HUES64 (cell line): Measurements from ENCODE around the gene SSTR1.

Source experiments
- H3K27ac ChIP-seq: 2 replicates; pipeline ENCODE4 v1.7.0; 2013; ENCODE audit warnings: low read depth, low read length, inconsistent platforms
- H3K27me3 ChIP-seq: 2 replicates; pipeline ENCODE4 v1.6.1; 2013; ENCODE audit warnings: mild to moderate bottlenecking, low read length; ENCODE audit not compliant: insufficient read depth
- H3K36me3 ChIP-seq: 2 replicates; pipeline ENCODE4 v1.6.1; 2013; ENCODE audit warnings: mild to moderate bottlenecking, low read length; ENCODE audit not compliant: insufficient read depth
- H3K4me1 ChIP-seq: 2 replicates; pipeline ENCODE4 v1.6.1; 2013; ENCODE audit warnings: mild to moderate bottlenecking, low read length, moderate library complexity; ENCODE audit not compliant: insufficient read depth
- H3K4me3 ChIP-seq: 2 replicates; pipeline ENCODE4 v1.5.1; 2013; ENCODE audit warnings: mild to moderate bottlenecking, low read length, moderate library complexity
- H3K9ac ChIP-seq: 2 replicates; pipeline ENCODE4 v1.6.1; 2013; ENCODE audit warnings: mild to moderate bottlenecking, low read depth, low read length
- H3K9me3 ChIP-seq: 2 replicates; pipeline ENCODE4 v1.6.1; 2013; ENCODE audit warnings: low read depth, low read length; ENCODE audit not compliant: insufficient read depth
- WGBS: fragments of 150-250, 120-280 bp; methylation state at CpG from one replicate; pipeline ENCODE4 v1.1.7; 2013; ENCODE audit warnings: missing lambda C conversion rate; 5-methylcytosine and 5-hydroxymethylcytosine counted together

Gene SSTR1

DNA sequence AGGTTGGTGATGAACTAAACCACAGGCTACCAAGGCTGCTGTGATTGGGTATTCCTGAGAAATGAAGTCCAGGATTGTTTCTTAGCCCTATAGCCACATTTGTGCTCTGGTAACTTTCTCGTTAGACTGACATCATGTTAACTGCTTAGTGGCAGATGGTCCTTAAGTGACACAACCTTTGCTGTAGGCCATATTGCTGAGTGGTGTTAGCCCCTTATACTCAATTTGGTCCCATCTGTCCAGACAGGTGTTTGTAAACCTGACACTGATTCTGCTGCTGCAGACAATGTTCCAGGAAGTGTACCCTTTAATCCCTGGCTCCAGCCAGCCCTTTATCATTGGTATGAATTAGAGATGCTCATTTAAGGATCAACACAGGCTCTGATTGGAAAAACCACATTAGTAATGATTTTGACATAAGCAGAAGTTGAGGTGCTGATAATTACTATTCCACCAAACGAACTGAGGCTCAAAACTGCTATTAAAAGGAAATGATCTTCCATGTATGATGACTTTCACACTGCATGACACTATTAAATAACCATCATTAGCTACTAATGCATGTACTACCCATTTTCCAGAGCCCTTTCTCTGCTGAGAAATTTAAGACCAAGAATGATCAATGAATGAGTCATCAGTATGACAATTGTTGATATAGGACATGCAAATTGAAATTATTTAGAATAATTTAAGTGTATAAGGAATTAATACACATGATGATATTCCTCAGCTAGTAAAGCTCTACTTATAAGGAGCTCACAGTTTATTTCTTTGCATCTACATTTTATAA lies 3.6 kb upstream of the SSTR1 start:
- Histone ChIP-seq H3K27ac (no peak overlapping the region), H3K9ac (no peak overlapping the region), H3K36me3 (peaks cover 19% of the 10 kb centered on the region), H3K4me1 (peaks cover 6% of the 10 kb centered on the region), H3K4me3 (no peak overlapping the region), H3K9me3 (peaks cover 9% of the 10 kb centered on the region), H3K27me3 (peaks cover 45% of the 10 kb centered on the region)
- WGBS: 43% methylated on average over 2 of the region's 2 CpGs

DNA sequence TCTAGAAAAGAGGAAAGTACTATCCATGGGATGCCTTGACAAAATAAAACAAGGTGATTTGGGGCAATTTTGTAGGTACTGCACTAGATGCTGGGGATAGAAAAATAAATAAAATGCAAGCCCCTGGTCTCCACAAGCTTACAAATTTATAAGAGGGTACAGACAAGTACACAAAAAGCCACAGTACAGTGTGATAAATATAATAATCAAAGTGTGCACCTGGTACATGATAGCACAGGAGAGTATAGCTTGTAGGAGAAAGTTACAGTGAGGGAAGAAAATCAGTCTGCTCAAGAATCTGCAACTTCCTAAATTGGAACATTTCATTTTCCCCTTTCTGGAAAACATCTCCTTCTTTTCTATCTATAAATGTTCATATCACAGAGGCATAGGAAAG lies 3.0 kb upstream of the SSTR1 start:
- Histone ChIP-seq H3K4me3 (no peak overlapping the region), H3K36me3 (peaks cover 14% of the 10 kb centered on the region), H3K4me1 (peaks cover 6% of the 10 kb centered on the region), H3K27me3 (peaks cover 51% of the 10 kb centered on the region), H3K27ac (no peak overlapping the region), H3K9ac (no peak overlapping the region), H3K9me3 (peaks cover 9% of the 10 kb centered on the region)

DNA sequence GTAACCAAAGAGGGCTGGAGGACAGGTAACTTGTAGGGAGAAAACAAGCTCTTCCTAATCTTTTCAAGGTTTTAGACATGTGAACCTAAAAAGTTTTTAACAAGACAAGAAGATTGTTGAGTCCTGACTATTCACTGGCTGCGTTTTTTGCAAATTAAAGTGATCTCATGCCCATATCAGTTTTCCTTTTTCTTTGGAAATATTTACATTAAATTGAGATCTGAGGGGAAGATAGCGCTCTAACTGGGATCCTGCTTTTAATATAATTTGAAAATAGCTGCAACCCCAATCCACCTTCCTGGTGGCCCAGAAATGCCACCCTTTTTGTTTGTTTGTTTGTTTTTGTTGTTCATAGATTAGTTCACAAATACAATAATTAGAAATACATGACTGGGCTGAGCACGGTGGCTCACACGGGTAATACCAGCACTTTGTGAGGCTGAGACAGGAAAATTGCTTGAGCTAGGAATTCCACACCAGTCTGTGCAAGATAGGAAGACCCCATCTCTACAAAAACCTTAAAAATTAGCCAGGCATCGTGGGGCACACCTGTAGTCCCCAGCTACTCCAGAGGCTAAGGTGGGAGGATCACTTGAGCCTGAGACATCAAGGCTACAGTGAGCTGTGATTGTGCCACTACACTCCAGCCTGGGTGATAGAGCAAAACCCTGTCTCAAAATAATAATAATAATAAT lies 2.4 kb upstream of the SSTR1 start:
- WGBS: 64% methylated on average over 4 of the region's 5 CpGs
- Histone ChIP-seq H3K9me3 (peaks cover 9% of the 10 kb centered on the region), H3K36me3 (peaks cover 8% of the 10 kb centered on the region), H3K27me3 (peaks cover 57% of the 10 kb centered on the region), H3K4me1 (peaks cover 6% of the 10 kb centered on the region), H3K27ac (no peak overlapping the region), H3K4me3 (no peak overlapping the region), H3K9ac (no peak overlapping the region)

DNA sequence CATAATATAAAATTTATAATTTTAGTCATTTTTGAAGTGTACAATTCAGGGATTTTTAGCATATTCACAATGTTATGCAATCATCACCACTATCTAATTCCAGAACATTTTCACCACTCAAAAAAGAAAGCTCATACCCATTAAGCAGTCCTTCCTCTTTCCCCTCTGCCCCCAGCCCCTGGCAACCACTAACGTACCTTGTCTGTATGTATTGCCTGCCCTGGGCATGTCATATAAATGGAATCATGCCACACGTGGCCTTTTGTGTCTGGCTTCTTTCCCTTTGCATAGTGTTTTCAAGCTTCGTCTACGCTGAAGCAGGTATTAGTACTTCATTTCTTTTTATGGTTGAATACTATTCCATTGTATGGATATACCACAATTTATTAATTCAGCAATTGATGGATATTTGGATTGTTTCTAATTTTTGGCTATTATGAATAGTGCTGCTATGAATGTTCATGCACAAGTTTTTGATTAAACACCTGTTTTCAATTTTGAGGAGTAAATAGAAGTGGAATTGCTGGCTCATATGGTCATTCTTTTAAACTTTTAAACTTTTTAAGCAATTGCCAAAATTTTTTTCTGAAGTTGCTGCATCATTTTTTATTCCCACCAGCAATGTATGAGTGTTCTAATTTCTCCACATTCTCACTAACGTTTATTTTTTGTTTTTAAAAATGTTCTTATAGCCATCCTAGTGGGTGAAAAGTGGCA lies 1.6 kb upstream of the SSTR1 start:
- 80% methylated on average over 2 of the region's 5 CpGs for WGBS
- Histone ChIP-seq H3K9me3 (peaks cover 9% of the 10 kb centered on the region), H3K4me3 (no peak overlapping the region), H3K27me3 (peaks cover 65% of the 10 kb centered on the region), H3K27ac (no peak overlapping the region), H3K9ac (no peak overlapping the region), H3K4me1 (peaks cover 6% of the 10 kb centered on the region), H3K36me3 (peaks cover under 1% of the 10 kb centered on the region; the same call in 1 of the 2 replicates)

DNA sequence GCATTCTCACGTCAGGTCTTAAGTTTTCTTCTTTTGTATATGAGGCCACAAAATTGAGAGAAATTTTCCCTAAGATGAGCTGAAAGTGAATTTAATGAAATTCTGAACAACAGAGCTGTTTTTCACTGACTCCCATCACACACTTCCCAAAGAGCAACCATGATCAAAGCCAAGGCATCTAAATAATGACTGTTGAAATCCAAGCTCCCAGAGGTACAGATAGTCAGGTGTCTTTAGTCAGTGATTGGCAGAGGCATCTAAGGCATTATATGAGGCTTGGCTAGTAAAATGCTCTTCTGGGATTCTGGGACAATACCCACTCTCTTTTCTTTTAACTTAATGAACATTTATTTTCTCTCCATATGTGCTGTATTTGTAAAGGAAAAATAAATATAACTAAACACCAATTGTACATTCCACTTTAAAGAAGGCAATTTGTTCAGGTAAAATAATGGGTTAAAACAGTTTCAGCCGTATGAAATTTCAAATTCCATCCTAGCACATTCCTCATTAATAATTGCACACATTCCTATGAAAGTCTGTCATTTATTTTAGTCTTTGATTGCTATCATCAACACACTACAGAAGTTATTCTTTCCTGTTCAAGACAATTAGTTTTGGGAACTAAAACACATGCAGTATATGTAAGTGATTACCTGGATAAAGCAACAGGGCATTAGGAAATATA lies 871 bp upstream of the SSTR1 start:
- no peak overlapping the region for H3K4me3 ChIP-seq
- H3K36me3 ChIP-seq: no peaks in the 10 kb centered on the region
- no peak overlapping the region for H3K9ac ChIP-seq
- H3K4me1 ChIP-seq: peaks cover 6% of the 10 kb centered on the region
- H3K27me3 ChIP-seq: peaks cover 72% of the 10 kb centered on the region
- peaks cover 9% of the 10 kb centered on the region for H3K9me3 ChIP-seq
- WGBS: 85% methylated on average over 2 of the region's 2 CpGs
- no peak overlapping the region for H3K27ac ChIP-seq

DNA sequence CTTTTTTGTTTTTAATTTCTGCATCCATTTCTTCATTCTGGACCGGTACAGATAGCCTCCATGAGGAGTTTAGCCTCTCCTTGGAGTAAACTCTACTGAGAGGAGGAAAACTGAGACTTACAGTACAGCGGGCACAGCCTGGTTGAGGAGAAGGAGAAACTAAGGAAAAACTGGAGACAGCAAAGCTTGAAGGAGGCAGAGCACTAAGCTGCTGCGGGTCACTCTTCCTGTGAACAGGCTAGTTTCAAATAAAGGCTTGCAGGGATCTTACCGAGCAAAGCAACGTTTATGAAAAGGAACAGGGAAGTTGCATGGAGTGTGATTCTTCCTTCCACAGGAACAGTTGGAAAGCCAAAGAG lies 348 bp upstream of the SSTR1 start:
- H3K27ac ChIP-seq: no peak overlapping the region

DNA sequence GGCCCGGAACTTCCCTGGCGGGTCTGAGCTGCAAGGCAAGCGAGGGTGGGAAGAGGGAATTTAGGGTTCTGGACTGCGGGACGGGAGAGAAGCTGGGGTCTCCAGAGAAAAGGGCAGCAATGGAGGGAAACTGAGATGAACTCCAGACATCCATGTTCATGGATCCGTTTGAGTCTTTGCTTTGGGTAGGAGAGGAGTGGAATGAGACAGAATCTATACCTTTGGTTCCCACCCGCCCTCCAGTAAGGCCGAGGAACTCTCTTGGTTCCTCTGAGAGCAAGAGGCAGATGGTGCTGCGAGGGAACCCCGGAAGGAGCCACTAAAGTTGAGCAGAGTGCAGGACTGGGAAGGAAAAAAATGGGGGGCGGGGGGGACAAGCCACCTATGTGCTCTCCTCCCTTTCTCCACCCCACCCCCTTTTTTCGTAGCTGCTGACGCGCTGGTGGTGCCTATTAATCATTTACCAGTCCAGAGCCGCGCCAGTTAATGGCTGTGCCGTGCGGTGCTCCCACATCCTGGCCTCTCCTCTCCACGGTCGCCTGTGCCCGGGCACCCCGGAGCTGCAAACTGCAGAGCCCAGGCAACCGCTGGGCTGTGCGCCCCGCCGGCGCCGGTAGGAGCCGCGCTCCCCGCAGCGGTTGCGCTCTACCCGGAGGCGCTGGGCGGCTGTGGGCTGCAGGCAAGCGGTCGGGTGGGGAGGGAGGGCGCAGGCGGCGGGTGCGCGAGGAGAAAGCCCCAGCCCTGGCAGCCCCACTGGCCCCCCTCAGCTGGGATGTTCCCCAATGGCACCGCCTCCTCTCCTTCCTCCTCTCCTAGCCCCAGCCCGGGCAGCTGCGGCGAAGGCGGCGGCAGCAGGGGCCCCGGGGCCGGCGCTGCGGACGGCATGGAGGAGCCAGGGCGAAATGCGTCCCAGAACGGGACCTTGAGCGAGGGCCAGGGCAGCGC lies 1.2 kb downstream of the SSTR1 start:
- peaks cover 9% of the 10 kb centered on the region for H3K9me3 ChIP-seq
- peaks cover 93% of the 10 kb centered on the region for H3K27me3 ChIP-seq
- WGBS: 1% methylated on average over 58 of the region's 59 CpGs
- H3K36me3 ChIP-seq: no peaks in the 10 kb centered on the region
- peak overlapping the region; percentile 44 for H3K4me3 ChIP-seq
- no peak overlapping the region for H3K9ac ChIP-seq
- no peak overlapping the region for H3K27ac ChIP-seq
- H3K4me1 ChIP-seq: peaks cover 6% of the 10 kb centered on the region

More for the DNA sequence above, 348 bp upstream of the SSTR1 start:
- peak overlapping the region; percentile 44; the same call in 1 of the 2 replicates for H3K4me3 ChIP-seq
- H3K9ac ChIP-seq: no peak overlapping the region
- H3K4me1 ChIP-seq: peaks cover 6% of the 10 kb centered on the region
- 10% methylated on average over 5 of the region's 5 CpGs for WGBS
- H3K9me3 ChIP-seq: peaks cover 9% of the 10 kb centered on the region
- H3K36me3 ChIP-seq: no peaks in the 10 kb centered on the region
- H3K27me3 ChIP-seq: peaks cover 78% of the 10 kb centered on the region

DNA sequence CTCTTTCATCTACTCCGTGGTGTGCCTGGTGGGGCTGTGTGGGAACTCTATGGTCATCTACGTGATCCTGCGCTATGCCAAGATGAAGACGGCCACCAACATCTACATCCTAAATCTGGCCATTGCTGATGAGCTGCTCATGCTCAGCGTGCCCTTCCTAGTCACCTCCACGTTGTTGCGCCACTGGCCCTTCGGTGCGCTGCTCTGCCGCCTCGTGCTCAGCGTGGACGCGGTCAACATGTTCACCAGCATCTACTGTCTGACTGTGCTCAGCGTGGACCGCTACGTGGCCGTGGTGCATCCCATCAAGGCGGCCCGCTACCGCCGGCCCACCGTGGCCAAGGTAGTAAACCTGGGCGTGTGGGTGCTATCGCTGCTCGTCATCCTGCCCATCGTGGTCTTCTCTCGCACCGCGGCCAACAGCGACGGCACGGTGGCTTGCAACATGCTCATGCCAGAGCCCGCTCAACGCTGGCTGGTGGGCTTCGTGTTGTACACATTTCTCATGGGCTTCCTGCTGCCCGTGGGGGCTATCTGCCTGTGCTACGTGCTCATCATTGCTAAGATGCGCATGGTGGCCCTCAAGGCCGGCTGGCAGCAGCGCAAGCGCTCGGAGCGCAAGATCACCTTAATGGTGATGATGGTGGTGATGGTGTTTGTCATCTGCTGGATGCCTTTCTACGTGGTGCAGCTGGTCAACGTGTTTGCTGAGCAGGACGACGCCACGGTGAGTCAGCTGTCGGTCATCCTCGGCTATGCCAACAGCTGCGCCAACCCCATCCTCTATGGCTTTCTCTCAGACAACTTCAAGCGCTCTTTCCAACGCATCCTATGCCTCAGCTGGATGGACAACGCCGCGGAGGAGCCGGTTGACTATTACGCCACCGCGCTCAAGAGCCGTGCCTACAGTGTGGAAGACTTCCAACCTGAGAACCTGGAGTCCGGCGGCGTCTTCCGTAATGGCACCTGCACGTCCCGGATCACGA lies 2.2 kb downstream of the SSTR1 start:
- peak overlapping the region; percentile 44 for H3K4me3 ChIP-seq
- WGBS: 14% methylated on average over 69 of the region's 69 CpGs

DNA sequence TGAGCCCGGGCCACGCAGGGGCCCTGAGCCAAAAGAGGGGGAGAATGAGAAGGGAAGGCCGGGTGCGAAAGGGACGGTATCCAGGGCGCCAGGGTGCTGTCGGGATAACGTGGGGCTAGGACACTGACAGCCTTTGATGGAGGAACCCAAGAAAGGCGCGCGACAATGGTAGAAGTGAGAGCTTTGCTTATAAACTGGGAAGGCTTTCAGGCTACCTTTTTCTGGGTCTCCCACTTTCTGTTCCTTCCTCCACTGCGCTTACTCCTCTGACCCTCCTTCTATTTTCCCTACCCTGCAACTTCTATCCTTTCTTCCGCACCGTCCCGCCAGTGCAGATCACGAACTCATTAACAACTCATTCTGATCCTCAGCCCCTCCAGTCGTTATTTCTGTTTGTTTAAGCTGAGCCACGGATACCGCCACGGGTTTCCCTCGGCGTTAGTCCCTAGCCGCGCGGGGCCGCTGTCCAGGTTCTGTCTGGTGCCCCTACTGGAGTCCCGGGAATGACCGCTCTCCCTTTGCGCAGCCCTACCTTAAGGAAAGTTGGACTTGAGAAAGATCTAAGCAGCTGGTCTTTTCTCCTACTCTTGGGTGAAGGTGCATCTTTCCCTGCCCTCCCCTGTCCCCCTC lies 3.0 kb downstream of the SSTR1 start:
- peak overlapping the region; percentile 44 for H3K4me3 ChIP-seq
- no peak overlapping the region for H3K9ac ChIP-seq
- H3K27ac ChIP-seq: no peak overlapping the region
- peaks cover 99% of the 10 kb centered on the region for H3K27me3 ChIP-seq
- WGBS: 4% methylated on average over 29 of the region's 29 CpGs
- peaks cover 9% of the 10 kb centered on the region for H3K9me3 ChIP-seq
- H3K36me3 ChIP-seq: no peaks in the 10 kb centered on the region
- H3K4me1 ChIP-seq: peaks cover 15% of the 10 kb centered on the region

More for the DNA sequence above, 2.2 kb downstream of the SSTR1 start:
- peaks cover 9% of the 10 kb centered on the region for H3K9me3 ChIP-seq
- H3K27ac ChIP-seq: no peak overlapping the region
- peaks cover 15% of the 10 kb centered on the region for H3K4me1 ChIP-seq
- no peak overlapping the region for H3K9ac ChIP-seq
- no peaks in the 10 kb centered on the region for H3K36me3 ChIP-seq
- peaks cover 98% of the 10 kb centered on the region for H3K27me3 ChIP-seq
